ENCODE data around the gene CADM1.

DNA sequence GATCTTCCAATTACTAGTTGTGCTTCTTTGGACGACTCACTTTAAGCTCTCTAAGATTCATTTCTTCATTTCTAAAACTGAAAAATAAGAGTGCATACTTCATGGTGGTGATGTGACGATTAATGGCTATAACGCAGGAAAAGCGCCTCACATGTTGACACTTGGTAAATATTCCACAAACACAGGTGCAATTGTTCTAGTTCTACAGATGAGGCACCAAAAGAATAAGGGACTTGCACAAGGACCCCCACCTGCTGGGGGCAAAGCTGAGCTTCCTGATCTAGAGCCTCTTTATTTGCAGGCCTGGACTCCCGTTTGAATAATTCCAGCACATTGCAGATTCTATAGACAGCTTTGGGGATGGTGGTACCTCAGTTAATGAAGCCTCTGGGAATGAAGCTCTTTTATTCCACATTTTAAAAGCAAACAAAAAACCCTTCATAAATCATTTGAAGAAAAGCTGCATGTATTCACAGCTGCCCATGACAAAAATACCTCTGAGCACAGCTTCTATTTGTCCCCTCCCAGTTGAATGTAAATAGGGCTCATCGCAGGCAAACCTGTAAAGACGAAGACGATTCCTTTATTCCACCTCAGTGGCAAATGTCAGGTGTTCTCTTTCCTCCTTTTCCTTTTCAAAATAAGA lies 14.9 kb upstream of the CADM1 start:
- TF ChIP-seq, protein P1, sequence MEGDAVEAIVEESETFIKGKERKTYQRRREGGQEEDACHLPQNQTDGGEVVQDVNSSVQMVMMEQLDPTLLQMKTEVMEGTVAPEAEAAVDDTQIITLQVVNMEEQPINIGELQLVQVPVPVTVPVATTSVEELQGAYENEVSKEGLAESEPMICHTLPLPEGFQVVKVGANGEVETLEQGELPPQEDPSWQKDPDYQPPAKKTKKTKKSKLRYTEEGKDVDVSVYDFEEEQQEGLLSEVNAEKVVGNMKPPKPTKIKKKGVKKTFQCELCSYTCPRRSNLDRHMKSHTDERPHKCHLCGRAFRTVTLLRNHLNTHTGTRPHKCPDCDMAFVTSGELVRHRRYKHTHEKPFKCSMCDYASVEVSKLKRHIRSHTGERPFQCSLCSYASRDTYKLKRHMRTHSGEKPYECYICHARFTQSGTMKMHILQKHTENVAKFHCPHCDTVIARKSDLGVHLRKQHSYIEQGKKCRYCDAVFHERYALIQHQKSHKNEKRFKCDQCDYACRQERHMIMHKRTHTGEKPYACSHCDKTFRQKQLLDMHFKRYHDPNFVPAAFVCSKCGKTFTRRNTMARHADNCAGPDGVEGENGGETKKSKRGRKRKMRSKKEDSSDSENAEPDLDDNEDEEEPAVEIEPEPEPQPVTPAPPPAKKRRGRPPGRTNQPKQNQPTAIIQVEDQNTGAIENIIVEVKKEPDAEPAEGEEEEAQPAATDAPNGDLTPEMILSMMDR (IDR thresholded peaks at IDR 0.05 in 8 of 11, conservative IDR thresholded peaks at IDR 0.05 in 3 of 11) = no peak
- TF ChIP-seq POLR2A (IDR thresholded peaks at IDR 0.05) (no peak), POLR2AphosphoS5 (IDR thresholded peaks at IDR 0.05) (no peak)
